Measurements from ENCODE around the gene GEMIN4.

The GEMIN4 gene

DNA sequence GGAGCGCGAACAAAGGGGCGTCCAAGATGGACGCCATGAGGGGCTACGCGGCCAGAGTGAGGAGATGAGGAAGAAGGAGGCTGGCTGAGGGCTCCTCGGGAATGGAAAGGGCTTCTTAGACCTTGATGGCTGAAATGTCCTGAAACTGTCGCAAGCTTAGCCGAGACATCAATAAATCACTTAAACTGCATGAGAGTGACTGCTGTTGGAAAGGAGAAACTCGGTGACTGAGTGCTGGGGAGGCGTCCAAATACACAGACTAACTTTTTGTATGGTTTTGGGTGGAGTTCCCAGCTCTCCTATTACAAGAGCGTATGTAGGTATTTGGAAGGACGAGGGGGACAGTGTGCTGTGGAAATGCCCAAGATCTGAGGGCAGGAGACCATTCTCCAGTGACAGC, 1.4 kb upstream of the GEMIN4 start:
- H3K4me1 ChIP-seq (ENCODE audit: insufficient read depth, low read length): peaks cover 29% of the 10 kb centered on the region
- H2AFZ ChIP-seq (ENCODE audit: low read depth, low read length): 0 out of 2 replicates have a peak overlapping the region, but pooled peaks have one; percentile 51
- peaks cover 18% of the 10 kb centered on the region for H4K20me1 ChIP-seq (ENCODE audit: insufficient read depth, low read length)
- H3K4me3 ChIP-seq (ENCODE audit: low read depth in 1 of 2, low read length in 2 of 2): no peak overlapping the region
- no peak overlapping the region for H3K9ac ChIP-seq (ENCODE audit: low read depth, low read length)
- TF ChIP-seq, protein P1, sequence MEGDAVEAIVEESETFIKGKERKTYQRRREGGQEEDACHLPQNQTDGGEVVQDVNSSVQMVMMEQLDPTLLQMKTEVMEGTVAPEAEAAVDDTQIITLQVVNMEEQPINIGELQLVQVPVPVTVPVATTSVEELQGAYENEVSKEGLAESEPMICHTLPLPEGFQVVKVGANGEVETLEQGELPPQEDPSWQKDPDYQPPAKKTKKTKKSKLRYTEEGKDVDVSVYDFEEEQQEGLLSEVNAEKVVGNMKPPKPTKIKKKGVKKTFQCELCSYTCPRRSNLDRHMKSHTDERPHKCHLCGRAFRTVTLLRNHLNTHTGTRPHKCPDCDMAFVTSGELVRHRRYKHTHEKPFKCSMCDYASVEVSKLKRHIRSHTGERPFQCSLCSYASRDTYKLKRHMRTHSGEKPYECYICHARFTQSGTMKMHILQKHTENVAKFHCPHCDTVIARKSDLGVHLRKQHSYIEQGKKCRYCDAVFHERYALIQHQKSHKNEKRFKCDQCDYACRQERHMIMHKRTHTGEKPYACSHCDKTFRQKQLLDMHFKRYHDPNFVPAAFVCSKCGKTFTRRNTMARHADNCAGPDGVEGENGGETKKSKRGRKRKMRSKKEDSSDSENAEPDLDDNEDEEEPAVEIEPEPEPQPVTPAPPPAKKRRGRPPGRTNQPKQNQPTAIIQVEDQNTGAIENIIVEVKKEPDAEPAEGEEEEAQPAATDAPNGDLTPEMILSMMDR (IDR thresholded peaks at IDR 0.05; ENCODE audit: borderline replicate concordance, extremely low read depth, low read length, poor library complexity, severe bottlenecking): no peak
- no peak for TF ChIP-seq EZH2 (IDR thresholded peaks at IDR 0.05; ENCODE audit: borderline replicate concordance, low read depth, low read length, severe bottlenecking)
- H3K36me3 ChIP-seq (ENCODE audit: insufficient read depth, low read length): peaks cover 29% of the 10 kb centered on the region
- no peaks in the 10 kb centered on the region for H3K9me3 ChIP-seq (ENCODE audit: insufficient read depth, low read length, severe bottlenecking)
- DNase-seq (no peak), ATAC-seq (ENCODE audit: insufficient read depth, low read depth) (no peak)
- no peak overlapping the region for H3K27ac ChIP-seq (ENCODE audit: low read length)
- H3K27me3 ChIP-seq (ENCODE audit: insufficient read depth, low read length, poor library complexity): no peaks in the 10 kb centered on the region
- peaks cover 33% of the 10 kb centered on the region for H3K79me2 ChIP-seq (ENCODE audit: insufficient read depth, low read length)
- H3K4me2 ChIP-seq (ENCODE audit: insufficient read depth, low read length): no peak overlapping the region

DNA sequence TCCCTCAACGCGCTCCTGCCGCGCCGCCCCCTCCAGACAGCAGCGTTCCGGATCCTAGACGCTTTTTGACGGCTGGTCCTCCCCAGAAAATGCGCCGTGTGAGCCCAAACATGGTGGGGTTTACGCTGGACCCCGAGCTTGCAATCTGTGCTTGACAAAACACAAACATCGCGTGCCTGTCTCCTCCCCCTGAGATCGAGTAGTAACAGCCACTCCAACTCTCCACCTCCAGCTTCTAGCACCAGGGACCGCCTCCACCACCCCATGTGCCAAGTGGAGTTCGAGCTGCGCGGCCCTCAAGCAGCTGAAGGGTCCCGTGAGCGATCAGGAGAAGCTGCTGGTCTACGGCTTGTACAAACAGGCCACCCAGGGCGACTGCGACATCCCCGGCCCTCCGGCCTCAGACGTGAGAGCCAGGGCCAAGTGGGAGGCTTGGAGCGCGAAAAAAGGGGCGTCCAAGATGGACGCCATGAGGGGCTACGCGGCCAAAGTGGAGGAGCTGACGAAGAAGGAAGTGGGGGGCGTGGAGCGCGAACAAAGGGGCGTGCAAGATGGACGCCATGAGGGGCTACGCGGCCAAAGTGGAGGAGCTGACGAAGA, 656 bp upstream of the GEMIN4 start:
- H3K27ac ChIP-seq (ENCODE audit: low read length): peak overlapping the region; percentile 79
- H3K9ac ChIP-seq (ENCODE audit: low read depth, low read length): peak overlapping the region; percentile 97
- H3K4me3 ChIP-seq (ENCODE audit: low read depth in 1 of 2, low read length in 2 of 2): peak overlapping the region; percentile 19 to 96; a peak in 3 of 4 replicates
- H2AFZ ChIP-seq (ENCODE audit: low read depth, low read length): peak overlapping the region; percentile 85
- DNase-seq (no peak), ATAC-seq (ENCODE audit: insufficient read depth, low read depth) (peak; percentile 2)
- no peaks in the 10 kb centered on the region for H3K9me3 ChIP-seq (ENCODE audit: insufficient read depth, low read length, severe bottlenecking)
- no peaks in the 10 kb centered on the region for H3K27me3 ChIP-seq (ENCODE audit: insufficient read depth, low read length, poor library complexity)
- H3K4me1 ChIP-seq (ENCODE audit: insufficient read depth, low read length): peaks cover 35% of the 10 kb centered on the region
- peak overlapping the region; percentile 90 for H3K4me2 ChIP-seq (ENCODE audit: insufficient read depth, low read length)
- peaks cover 30% of the 10 kb centered on the region for H3K36me3 ChIP-seq (ENCODE audit: insufficient read depth, low read length)
- H4K20me1 ChIP-seq (ENCODE audit: insufficient read depth, low read length): peaks cover 25% of the 10 kb centered on the region
- TF ChIP-seq, protein P1 (IDR thresholded peaks at IDR 0.05; ENCODE audit: borderline replicate concordance, extremely low read depth, low read length, poor library complexity, severe bottlenecking): no peak
- no peak for TF ChIP-seq EZH2 (IDR thresholded peaks at IDR 0.05; ENCODE audit: borderline replicate concordance, low read depth, low read length, severe bottlenecking)
- peaks cover 40% of the 10 kb centered on the region for H3K79me2 ChIP-seq (ENCODE audit: insufficient read depth, low read length)

DNA sequence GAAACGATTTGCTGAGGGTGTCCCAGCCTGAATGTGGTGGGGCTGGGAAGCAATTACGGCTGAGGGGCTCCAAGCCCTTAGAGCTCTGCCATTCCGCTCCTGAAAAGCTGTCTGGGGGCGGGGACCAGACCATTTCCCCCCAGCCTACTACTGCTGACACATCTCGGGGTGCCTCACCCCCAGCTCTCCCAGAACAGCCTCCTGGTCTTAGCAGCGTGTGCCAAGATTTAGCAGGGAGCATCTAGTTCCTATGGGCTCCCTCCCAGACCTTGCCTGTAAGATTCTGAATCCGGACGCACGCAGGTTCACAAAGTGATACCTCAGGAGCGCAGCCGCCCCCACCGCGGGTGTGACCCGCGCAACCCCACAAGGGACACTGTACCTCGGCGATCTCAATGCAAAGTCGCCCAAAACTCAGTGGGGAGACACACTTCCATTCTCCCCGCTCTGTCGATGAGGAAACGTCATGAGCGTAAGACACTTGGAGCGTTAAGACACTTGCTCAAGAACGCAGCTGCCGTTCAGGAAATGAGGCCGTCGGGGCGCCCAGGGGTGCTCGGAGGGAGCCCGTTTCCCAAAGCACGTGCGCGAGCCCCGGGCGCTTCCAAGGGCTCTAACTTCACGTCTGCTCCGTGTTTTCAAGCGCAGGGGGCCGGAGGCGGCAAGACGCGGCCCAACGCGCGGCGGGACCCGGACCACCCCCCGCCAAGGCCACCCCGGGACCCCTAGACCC, 629 bp downstream of the GEMIN4 start:
- peak overlapping the region; percentile 97 for H3K9ac ChIP-seq (ENCODE audit: low read depth, low read length)
- H3K36me3 ChIP-seq (ENCODE audit: insufficient read depth, low read length): peaks cover 32% of the 10 kb centered on the region
- H3K4me2 ChIP-seq (ENCODE audit: insufficient read depth, low read length): peak overlapping the region; percentile 90
- no peaks in the 10 kb centered on the region for H3K9me3 ChIP-seq (ENCODE audit: insufficient read depth, low read length, severe bottlenecking)
- ATAC-seq (ENCODE audit: insufficient read depth, low read depth): peak; percentile 53
- peaks cover 35% of the 10 kb centered on the region for H3K4me1 ChIP-seq (ENCODE audit: insufficient read depth, low read length)
- H3K4me3 ChIP-seq (ENCODE audit: low read depth in 1 of 2, low read length in 2 of 2): peak overlapping the region; percentile 74 to 96
- H3K27me3 ChIP-seq (ENCODE audit: insufficient read depth, low read length, poor library complexity): no peaks in the 10 kb centered on the region
- H4K20me1 ChIP-seq (ENCODE audit: insufficient read depth, low read length): peaks cover 37% of the 10 kb centered on the region
- TF ChIP-seq, protein P1 (IDR thresholded peaks at IDR 0.05; ENCODE audit: borderline replicate concordance, extremely low read depth, low read length, poor library complexity, severe bottlenecking): no peak
- TF ChIP-seq EZH2 (IDR thresholded peaks at IDR 0.05; ENCODE audit: borderline replicate concordance, low read depth, low read length, severe bottlenecking): no peak
- H2AFZ ChIP-seq (ENCODE audit: low read depth, low read length): peak overlapping the region; percentile 86
- peak; percentile 66 for DNase-seq
- H3K79me2 ChIP-seq (ENCODE audit: insufficient read depth, low read length): peaks cover 53% of the 10 kb centered on the region
- peak overlapping the region; percentile 91 for H3K27ac ChIP-seq (ENCODE audit: low read length)
